ENCODE measurements around the gene ZNF646.

ZNF646 gene

GRCh38 chr16:31063843-31064611 lies 10.2 kb upstream of the ZNF646 start:
- DNase-seq = no peak

GRCh38 chr16:31064882-31065461 lies 9.2 kb upstream of the ZNF646 start:
- DNase-seq = peak; percentile 99

- no peak for DNase-seq
These were observed 6.9 kb upstream of the ZNF646 start for GRCh38 chr16:31067342-31067741.

DNA sequence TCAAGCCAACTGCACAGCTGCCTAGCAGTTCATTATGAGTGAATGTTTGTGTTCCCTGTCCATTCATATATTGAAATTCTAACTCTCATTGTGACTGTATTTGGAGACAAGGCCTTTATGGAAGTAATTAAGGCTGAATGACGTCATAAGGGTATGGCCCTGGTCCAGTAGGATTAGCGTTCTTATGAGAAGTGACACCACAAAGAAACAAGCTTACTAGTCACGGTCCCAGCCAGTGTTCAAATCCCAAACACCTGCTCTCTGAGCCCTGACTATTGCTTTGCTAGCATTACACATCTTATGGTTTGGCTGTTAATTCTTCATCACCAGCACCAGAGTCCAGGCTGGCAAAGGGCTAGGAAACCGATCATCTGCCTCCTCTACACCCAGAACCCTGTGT lies 2.4 kb upstream of the ZNF646 start:
- DNase-seq = peak; percentile 72

GRCh38 chr16:31072540-31073141 lies 1.6 kb upstream of the ZNF646 start:
- peak; percentile 29 for DNase-seq

DNA sequence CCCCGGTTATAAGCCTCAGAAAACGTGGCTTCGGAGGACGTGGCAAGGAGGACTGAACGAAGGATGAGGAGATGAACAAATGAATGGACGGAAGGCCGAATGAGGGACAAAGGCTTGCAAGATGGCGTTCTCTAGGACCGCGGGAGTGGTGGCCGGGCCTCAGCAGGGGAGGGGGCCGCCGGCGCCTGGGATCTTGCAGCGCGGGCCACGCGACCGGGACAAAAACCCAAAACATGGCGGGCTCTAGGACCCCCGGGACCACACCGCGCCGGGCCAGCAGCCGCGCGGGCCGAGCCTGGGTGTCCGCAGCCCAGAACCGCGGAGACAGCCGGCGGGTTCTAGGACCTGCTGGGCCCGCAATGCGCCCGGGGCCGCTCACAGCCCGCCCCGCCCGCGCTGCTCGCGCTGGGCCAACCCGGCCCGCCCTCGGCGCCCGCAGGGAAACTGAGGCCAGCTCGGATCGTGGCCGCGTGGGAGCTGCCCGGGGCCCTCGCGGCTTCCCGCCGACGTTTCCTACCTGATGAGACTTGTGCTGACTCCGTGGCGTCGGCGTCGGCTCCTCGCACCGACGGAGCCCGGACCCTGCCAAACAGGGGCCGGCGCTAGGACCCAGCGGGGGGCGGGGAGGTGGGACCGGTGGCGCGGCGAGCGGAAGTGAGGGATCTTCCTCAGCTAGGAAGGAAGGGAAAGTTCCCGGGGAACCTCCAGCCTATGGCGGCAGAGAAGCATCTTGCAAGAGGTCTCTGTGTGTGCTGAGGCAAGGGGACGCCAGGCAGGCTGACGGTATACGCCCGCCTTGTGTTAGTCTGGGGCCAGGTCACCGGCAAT lies 866 bp upstream of the ZNF646 start:
- DNase-seq = peak; percentile 90

- DNase-seq = no peak
These were observed 577 bp downstream of the ZNF646 start for GRCh38 chr16:31074814-31075183.

DNA sequence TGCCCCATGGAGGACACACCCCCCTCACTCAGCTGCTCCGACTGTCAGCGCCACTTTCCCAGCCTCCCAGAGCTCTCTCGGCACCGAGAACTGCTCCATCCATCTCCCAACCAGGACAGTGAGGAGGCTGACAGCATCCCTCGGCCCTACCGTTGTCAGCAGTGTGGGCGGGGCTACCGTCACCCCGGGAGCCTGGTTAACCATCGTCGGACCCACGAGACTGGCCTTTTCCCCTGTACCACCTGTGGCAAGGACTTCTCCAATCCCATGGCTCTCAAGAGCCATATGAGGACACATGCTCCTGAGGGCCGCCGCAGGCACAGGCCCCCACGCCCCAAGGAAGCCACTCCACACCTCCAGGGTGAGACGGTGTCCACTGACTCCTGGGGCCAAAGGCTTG lies 2.1 kb downstream of the ZNF646 start:
- DNase-seq = no peak

DNA sequence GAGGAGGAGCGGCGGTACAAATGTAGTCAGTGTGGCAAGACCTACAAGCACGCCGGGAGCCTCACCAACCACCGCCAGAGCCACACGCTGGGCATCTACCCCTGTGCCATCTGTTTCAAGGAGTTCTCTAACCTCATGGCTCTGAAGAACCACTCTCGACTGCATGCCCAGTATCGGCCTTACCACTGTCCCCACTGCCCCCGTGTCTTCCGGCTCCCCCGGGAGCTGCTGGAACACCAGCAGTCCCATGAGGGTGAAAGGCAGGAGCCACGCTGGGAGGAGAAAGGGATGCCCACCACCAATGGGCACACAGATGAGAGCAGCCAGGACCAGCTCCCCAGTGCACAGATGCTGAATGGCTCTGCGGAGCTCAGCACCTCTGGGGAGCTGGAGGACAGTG lies 2.8 kb downstream of the ZNF646 start:
- no peak for DNase-seq

DNA sequence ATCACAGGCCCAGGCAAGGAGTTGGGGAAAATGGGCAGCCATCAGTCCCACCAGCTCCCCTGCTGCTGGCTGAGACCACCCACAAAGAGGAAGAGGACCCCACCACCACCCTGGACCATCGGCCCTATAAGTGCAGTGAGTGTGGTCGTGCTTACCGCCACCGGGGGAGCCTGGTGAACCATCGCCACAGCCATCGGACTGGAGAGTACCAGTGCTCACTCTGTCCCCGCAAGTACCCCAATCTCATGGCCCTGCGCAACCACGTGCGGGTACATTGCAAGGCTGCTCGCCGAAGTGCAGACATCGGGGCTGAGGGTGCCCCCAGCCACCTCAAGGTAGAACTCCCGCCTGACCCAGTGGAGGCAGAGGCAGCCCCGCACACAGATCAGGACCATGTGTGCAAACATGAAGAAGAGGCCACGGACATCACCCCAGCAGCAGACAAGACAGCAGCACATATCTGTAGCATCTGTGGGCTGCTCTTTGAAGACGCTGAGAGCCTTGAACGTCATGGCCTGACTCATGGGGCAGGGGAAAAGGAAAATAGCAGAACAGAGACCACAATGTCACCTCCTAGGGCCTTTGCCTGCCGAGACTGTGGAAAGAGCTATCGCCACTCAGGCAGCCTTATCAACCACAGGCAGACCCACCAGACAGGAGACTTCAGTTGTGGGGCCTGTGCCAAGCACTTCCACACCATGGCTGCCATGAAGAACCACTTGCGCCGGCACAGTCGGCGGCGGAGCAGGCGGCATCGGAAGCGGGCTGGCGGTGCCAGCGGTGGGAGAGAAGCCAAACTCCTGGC lies 3.6 kb downstream of the ZNF646 start:
- no peak for DNase-seq

DNA sequence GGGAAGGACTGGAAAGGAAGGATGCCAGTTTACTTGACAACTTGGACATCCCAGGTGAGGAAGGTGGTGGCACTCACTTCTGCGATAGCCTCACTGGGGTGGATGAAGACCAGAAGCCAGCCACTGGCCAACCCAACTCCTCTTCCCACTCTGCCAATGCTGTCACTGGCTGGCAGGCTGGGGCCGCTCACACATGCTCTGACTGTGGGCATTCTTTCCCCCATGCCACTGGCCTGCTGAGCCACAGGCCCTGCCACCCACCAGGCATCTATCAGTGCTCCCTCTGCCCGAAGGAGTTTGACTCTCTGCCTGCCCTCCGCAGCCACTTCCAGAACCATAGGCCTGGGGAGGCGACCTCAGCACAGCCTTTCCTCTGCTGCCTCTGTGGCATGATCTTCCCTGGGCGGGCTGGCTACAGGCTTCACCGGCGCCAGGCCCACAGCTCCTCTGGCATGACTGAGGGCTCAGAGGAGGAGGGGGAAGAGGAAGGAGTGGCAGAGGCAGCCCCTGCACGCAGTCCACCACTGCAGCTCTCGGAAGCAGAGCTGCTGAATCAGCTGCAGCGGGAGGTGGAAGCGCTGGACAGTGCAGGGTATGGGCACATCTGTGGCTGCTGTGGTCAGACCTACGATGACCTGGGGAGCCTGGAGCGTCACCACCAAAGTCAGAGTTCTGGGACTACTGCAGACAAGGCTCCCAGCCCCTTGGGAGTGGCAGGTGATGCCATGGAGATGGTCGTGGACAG lies 4.5 kb downstream of the ZNF646 start:
- DNase-seq = no peak

DNA sequence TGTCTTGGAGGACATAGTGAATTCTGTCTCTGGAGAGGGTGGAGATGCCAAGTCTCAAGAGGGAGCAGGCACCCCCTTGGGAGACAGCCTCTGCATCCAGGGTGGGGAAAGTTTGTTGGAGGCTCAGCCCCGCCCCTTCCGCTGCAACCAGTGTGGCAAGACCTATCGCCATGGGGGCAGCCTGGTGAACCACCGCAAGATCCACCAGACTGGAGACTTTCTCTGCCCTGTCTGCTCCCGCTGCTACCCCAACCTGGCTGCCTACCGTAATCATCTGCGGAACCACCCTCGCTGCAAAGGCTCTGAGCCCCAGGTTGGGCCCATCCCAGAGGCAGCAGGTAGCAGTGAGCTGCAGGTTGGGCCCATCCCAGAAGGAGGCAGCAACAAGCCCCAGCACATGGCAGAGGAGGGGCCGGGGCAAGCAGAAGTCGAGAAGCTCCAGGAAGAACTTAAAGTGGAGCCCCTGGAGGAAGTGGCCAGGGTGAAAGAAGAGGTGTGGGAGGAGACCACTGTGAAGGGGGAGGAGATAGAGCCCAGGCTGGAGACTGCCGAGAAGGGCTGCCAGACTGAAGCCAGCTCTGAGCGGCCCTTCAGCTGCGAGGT lies 5.2 kb downstream of the ZNF646 start:
- DNase-seq = no peak

- DNase-seq = no peak
These were observed 5.9 kb downstream of the ZNF646 start for GRCh38 chr16:31080035-31080629.

DNA sequence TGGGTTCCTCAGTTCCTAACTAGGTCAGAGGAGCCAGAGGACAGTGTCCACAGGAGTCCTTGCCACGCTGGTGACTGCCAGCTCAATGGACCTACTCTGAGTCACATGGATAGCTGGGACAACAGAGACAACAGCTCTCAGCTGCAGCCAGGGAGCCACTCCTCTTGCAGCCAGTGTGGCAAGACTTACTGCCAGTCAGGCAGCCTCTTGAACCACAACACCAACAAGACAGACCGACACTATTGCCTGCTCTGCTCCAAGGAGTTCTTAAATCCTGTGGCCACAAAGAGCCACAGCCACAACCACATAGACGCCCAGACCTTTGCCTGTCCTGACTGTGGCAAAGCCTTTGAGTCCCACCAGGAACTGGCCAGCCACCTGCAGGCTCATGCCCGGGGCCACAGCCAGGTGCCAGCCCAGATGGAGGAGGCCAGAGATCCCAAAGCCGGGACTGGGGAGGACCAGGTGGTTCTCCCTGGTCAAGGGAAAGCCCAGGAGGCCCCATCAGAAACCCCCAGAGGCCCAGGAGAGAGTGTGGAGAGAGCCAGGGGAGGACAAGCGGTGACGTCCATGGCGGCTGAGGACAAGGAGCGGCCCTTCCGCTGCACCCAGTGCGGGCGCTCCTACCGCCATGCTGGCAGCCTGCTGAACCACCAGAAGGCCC lies 6.7 kb downstream of the ZNF646 start:
- no peak for DNase-seq

GRCh38 chr16:31081428-31082351 lies 7.5 kb downstream of the ZNF646 start:
- no peak for DNase-seq

GRCh38 chr16:31082368-31083045 lies 8.3 kb downstream of the ZNF646 start:
- DNase-seq = no peak

DNA sequence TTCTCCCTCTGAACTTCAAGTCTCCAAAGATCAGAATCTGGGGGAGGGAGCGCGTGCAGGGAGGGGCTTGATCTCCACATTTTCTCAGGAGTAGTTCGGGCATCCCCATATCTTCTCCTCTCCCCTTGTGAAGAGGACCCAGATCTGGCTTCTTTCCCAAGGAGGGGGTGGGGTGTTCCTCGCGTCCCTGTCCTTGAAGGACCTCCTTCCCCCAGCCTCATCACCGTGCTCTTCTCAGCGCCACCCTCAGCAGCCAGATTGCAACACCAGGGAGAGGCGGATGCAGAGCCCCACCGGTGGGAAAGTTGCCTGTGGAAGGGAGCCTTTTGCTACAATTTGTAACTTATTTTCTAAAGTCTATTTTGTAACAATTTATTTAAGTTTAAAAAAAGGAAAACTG lies 8.9 kb downstream of the ZNF646 start:
- no peak for DNase-seq

GRCh38 chr16:31083556-31083955 lies 9.3 kb downstream of the ZNF646 start:
- DNase-seq = no peak

DNA sequence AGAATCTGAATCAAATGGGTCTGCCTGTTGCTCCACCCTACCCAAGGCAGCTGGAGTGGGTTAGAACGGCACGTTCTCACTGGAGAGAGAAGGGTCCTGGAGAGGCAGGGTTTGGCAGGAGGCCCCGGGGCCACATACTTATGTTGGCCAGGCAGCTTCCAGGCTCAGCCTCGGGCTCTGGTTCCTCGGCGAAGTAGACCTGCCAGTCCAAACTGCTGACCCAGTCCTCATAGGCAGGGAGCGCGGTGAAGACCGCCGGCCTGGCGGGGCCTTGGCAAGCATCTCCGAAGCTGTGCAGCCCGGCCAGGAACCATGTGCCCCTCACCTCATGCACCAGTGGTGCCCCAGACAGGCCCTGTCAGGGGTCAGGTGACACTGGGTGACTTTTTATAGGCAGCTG lies 9.8 kb downstream of the ZNF646 start:
- DNase-seq = no peak

Measured in NCI-H82 (cell line).